Mesendoderm (in vitro differentiated cells): ENCODE results near the gene PHF12.

Experiments used
- DNase-seq: peaks from one replicate; pipeline ENCODE4 v3.0.0; 2013
- H2AK5ac ChIP-seq: 2 replicates; pipeline ENCODE4 v1.6.1; 2013; ENCODE audit warnings: low read length, inconsistent platforms
- H2BK120ac ChIP-seq: 2 replicates; pipeline ENCODE4 v1.6.1; 2013; ENCODE audit warnings: low read depth, mild to moderate bottlenecking, low read length, moderate library complexity, mixed read lengths
- H2BK15ac ChIP-seq: replicated peaks from 2 replicates; pipeline ENCODE4 v1.6.1; 2013; ENCODE audit warnings: low read depth, mild to moderate bottlenecking, moderate library complexity
- H2BK5ac ChIP-seq: 2 replicates; pipeline ENCODE4 v1.6.1; 2013; ENCODE audit warnings: low read length, inconsistent platforms
- H3K18ac ChIP-seq: 2 replicates; pipeline ENCODE4 v1.6.1; 2013; ENCODE audit warnings: mild to moderate bottlenecking, low read length, mixed read lengths
- H3K23ac ChIP-seq: one replicate; pipeline ENCODE4 v1.6.1; 2013; ENCODE audit warnings: low read length
- H3K27ac ChIP-seq: 2 replicates; pipeline ENCODE4 v1.5.1; 2013; ENCODE audit warnings: low read depth, mild to moderate bottlenecking, inconsistent platforms, low read length, moderate library complexity
- H3K27me3 ChIP-seq: 2 replicates; pipeline ENCODE4 v1.6.1; 2013; ENCODE audit warnings: low read length, control low read depth, mild to moderate bottlenecking, inconsistent platforms; ENCODE audit not compliant: insufficient read depth, poor library complexity
- H3K36me3 ChIP-seq: 2 replicates; pipeline ENCODE4 v1.6.1; 2013; ENCODE audit warnings: low read length, inconsistent platforms; ENCODE audit not compliant: control insufficient read depth, insufficient read depth
- H3K4ac ChIP-seq: one replicate; pipeline ENCODE4 v1.6.1; 2013; ENCODE audit warnings: low read depth, mild to moderate bottlenecking, low read length, moderate library complexity
- H3K4me1 ChIP-seq: 2 replicates; pipeline ENCODE4 v1.6.1; 2013; ENCODE audit warnings: low read depth, low read length, inconsistent platforms; ENCODE audit not compliant: control insufficient read depth
- H3K4me2 ChIP-seq: 2 replicates; pipeline ENCODE4 v1.6.1; 2013; ENCODE audit warnings: low read length
- H3K4me3 ChIP-seq: 2 replicates; pipeline ENCODE4 v1.5.1; 2013; ENCODE audit warnings: mild to moderate bottlenecking, low read length
- H3K56ac ChIP-seq: one replicate; pipeline ENCODE4 v1.6.1; 2013; ENCODE audit warnings: low read length
- H3K79me1 ChIP-seq: 2 replicates; pipeline ENCODE4 v1.6.1; 2013; ENCODE audit warnings: low read length, inconsistent platforms
- H3K79me2 ChIP-seq: 2 replicates; pipeline ENCODE4 v1.6.1; 2013; ENCODE audit warnings: mild to moderate bottlenecking, low read length; ENCODE audit not compliant: control insufficient read depth, insufficient read depth
- H3K9ac ChIP-seq: 2 replicates; pipeline ENCODE4 v1.6.1; 2013; ENCODE audit warnings: low read length, inconsistent platforms
- H4K5ac ChIP-seq: one replicate; pipeline ENCODE4 v1.6.1; 2013; ENCODE audit warnings: low read length
- H4K8ac ChIP-seq: one replicate; pipeline ENCODE4 v1.6.1; 2013; ENCODE audit warnings: low read depth, mild to moderate bottlenecking, control low read depth, low read length, moderate library complexity
- WGBS: extraction: QIAGEN DNeasy Blood & Tissue Kit; methylation state at CpG from one replicate; pipeline ENCODE4 v1.1.7; 2013; ENCODE audit warnings: low lambda C conversion rate, missing lambda C conversion rate; ENCODE audit not compliant: insufficient coverage; ENCODE audit errors: extremely low coverage; 5-methylcytosine and 5-hydroxymethylcytosine counted together

Gene PHF12

GRCh38 chr17:28947639-28948038 is 3.7 kb downstream of the PHF12 start:
- peaks cover 1% of the 10 kb centered on the region for H3K79me1 ChIP-seq
- H3K56ac ChIP-seq, result no peak overlapping the region
- H4K8ac ChIP-seq, result no peak overlapping the region
- H3K36me3 ChIP-seq, result no peaks in the 10 kb centered on the region
- H3K27ac ChIP-seq, result no peak overlapping the region
- no peak overlapping the region for H3K4me3 ChIP-seq
- H2BK15ac ChIP-seq, result no peak overlapping the region
- H3K23ac ChIP-seq, result no peak overlapping the region
- WGBS, result no CpG with 5 or more reads among the region's 3 CpGs
- no peak overlapping the region for H2AK5ac ChIP-seq
- no peak for DNase-seq
- no peak overlapping the region for H3K4ac ChIP-seq
- H3K79me2 ChIP-seq, result peaks cover 78% of the 10 kb centered on the region
- no peaks in the 10 kb centered on the region for H3K27me3 ChIP-seq
- H3K9ac ChIP-seq, result no peak overlapping the region
- no peak overlapping the region for H4K5ac ChIP-seq
- no peak overlapping the region for H3K18ac ChIP-seq
- no peak overlapping the region for H2BK5ac ChIP-seq
- peaks cover 2% of the 10 kb centered on the region for H3K4me1 ChIP-seq
- no peak overlapping the region for H2BK120ac ChIP-seq
- H3K4me2 ChIP-seq, result no peak overlapping the region

- Histone ChIP-seq H3K79me1 (peaks cover 3% of the 10 kb centered on the region), H3K4ac (no peak overlapping the region), H3K23ac (no peak overlapping the region), H3K27ac (no peak overlapping the region), H3K79me2 (peaks cover 88% of the 10 kb centered on the region), H2BK120ac (no peak overlapping the region), H2BK5ac (no peak overlapping the region), H3K4me1 (peaks cover 2% of the 10 kb centered on the region), H3K4me3 (no peak overlapping the region), H3K56ac (no peak overlapping the region), H3K18ac (no peak overlapping the region), H4K8ac (no peak overlapping the region), H3K9ac (no peak overlapping the region), H2AK5ac (no peak overlapping the region), H2BK15ac (no peak overlapping the region), H3K27me3 (no peaks in the 10 kb centered on the region), H3K4me2 (no peak overlapping the region), H4K5ac (no peak overlapping the region), H3K36me3 (no peaks in the 10 kb centered on the region)
- DNase-seq, result no peak
- no CpG with 5 or more reads among the region's 4 CpGs for WGBS
These were observed 5.1 kb downstream of the PHF12 start for GRCh38 chr17:28946239-28946638.

- no peak overlapping the region for H3K56ac ChIP-seq
- no peak overlapping the region for H2AK5ac ChIP-seq
- no peak overlapping the region for H3K23ac ChIP-seq
- no peak overlapping the region for H2BK15ac ChIP-seq
- no peaks in the 10 kb centered on the region for H3K27me3 ChIP-seq
- H3K9ac ChIP-seq, result no peak overlapping the region
- no peak overlapping the region for H3K27ac ChIP-seq
- H3K4me3 ChIP-seq, result no peak overlapping the region
- peaks cover 7% of the 10 kb centered on the region for H3K79me1 ChIP-seq
- no peaks in the 10 kb centered on the region for H3K36me3 ChIP-seq
- H4K5ac ChIP-seq, result no peak overlapping the region
- no peak overlapping the region for H3K4ac ChIP-seq
- H2BK120ac ChIP-seq, result no peak overlapping the region
- H2BK5ac ChIP-seq, result no peak overlapping the region
- no CpG with 5 or more reads among the region's 8 CpGs for WGBS
- H3K4me1 ChIP-seq, result peaks cover 2% of the 10 kb centered on the region
- no peak overlapping the region for H4K8ac ChIP-seq
- peaks cover 90% of the 10 kb centered on the region for H3K79me2 ChIP-seq
- no peak for DNase-seq
- no peak overlapping the region for H3K4me2 ChIP-seq
- no peak overlapping the region for H3K18ac ChIP-seq
These were observed 6.2 kb downstream of the PHF12 start for GRCh38 chr17:28944862-28945741.

GRCh38 chr17:28944343-28944742 is 7.0 kb downstream of the PHF12 start:
- no peak overlapping the region for H3K27ac ChIP-seq
- H2BK5ac ChIP-seq, result no peak overlapping the region
- H2AK5ac ChIP-seq, result no peak overlapping the region
- no peak overlapping the region for H3K4me3 ChIP-seq
- no CpG with 5 or more reads among the region's 4 CpGs for WGBS
- H4K8ac ChIP-seq, result no peak overlapping the region
- peaks cover 7% of the 10 kb centered on the region for H3K79me1 ChIP-seq
- H3K4me1 ChIP-seq, result peaks cover 2% of the 10 kb centered on the region
- H3K23ac ChIP-seq, result no peak overlapping the region
- peaks cover 90% of the 10 kb centered on the region for H3K79me2 ChIP-seq
- no peaks in the 10 kb centered on the region for H3K36me3 ChIP-seq
- no peak overlapping the region for H2BK120ac ChIP-seq
- no peak overlapping the region for H3K9ac ChIP-seq
- H3K4me2 ChIP-seq, result no peak overlapping the region
- no peak overlapping the region for H3K4ac ChIP-seq
- H3K18ac ChIP-seq, result no peak overlapping the region
- no peak overlapping the region for H3K56ac ChIP-seq
- no peak overlapping the region for H2BK15ac ChIP-seq
- no peaks in the 10 kb centered on the region for H3K27me3 ChIP-seq
- no peak overlapping the region for H4K5ac ChIP-seq
- DNase-seq, result no peak

GRCh38 chr17:28942925-28943324 is 8.4 kb downstream of the PHF12 start:
- Histone ChIP-seq H4K5ac (no peak overlapping the region), H3K4ac (no peak overlapping the region), H3K4me2 (no peak overlapping the region), H2AK5ac (no peak overlapping the region), H3K9ac (no peak overlapping the region), H3K18ac (no peak overlapping the region), H3K23ac (no peak overlapping the region), H2BK15ac (no peak overlapping the region), H3K4me3 (no peak overlapping the region), H3K27ac (no peak overlapping the region), H3K56ac (no peak overlapping the region), H4K8ac (no peak overlapping the region), H3K79me1 (peaks cover 12% of the 10 kb centered on the region), H3K27me3 (no peaks in the 10 kb centered on the region), H2BK120ac (no peak overlapping the region), H2BK5ac (no peak overlapping the region), H3K4me1 (no peaks in the 10 kb centered on the region), H3K79me2 (peaks cover 85% of the 10 kb centered on the region), H3K36me3 (no peaks in the 10 kb centered on the region)
- WGBS, result no CpG with 5 or more reads among the region's 2 CpGs
- DNase-seq, result no peak

GRCh38 chr17:28941251-28941650 is 10.1 kb downstream of the PHF12 start:
- peaks cover 84% of the 10 kb centered on the region for H3K79me2 ChIP-seq
- H3K4me1 ChIP-seq, result peaks cover 12% of the 10 kb centered on the region
- H2BK15ac ChIP-seq, result no peak overlapping the region
- peaks cover 17% of the 10 kb centered on the region for H3K79me1 ChIP-seq
- H3K27me3 ChIP-seq, result no peaks in the 10 kb centered on the region
- no peak overlapping the region for H4K5ac ChIP-seq
- H4K8ac ChIP-seq, result no peak overlapping the region
- WGBS, result no CpG with 5 or more reads among the region's 1 CpG
- no peak overlapping the region for H3K4me2 ChIP-seq
- no peak for DNase-seq
- H2AK5ac ChIP-seq, result no peak overlapping the region
- no peak overlapping the region for H3K4me3 ChIP-seq
- H3K27ac ChIP-seq, result no peak overlapping the region
- H3K4ac ChIP-seq, result no peak overlapping the region
- H2BK5ac ChIP-seq, result no peak overlapping the region
- H3K9ac ChIP-seq, result no peak overlapping the region
- no peaks in the 10 kb centered on the region for H3K36me3 ChIP-seq
- no peak overlapping the region for H3K23ac ChIP-seq
- no peak overlapping the region for H3K18ac ChIP-seq
- H3K56ac ChIP-seq, result no peak overlapping the region
- H2BK120ac ChIP-seq, result no peak overlapping the region
